HCT116 (cell line): ENCODE results near the gene HIVEP2. TPM values are rescaled to one million over a fixed set of nuclear protein-coding genes. Genes with fewer than 3 reads are reported as not detected.
A peak's percentile ranks its signal among the peaks of the same experiment; 100 is the strongest.

Source experiments
- ATAC-seq: fragments of 200-7000 bp; cut with Tn5 transposase; 2 replicates; pipeline ENCODE4 v1.9.1; 2020; ENCODE audit warnings: mild to moderate bottlenecking, moderate library complexity
- BruUV-seq: library from RNA; stranded (reverse); fragments of 400-500 nt; replicated peaks from 2 replicates; lab custom pipeline; 2021; lab: Mats Ljungman, UMichigan
- CTCF ChIA-PET: fragments of 300-600 bp; sonication (Branson Sonifier 250); formaldehyde crosslinking; loops from one replicate; lab custom pipeline; 2021; ENCODE audit warnings: antibody characterized with exemption; lab: Charles Lee
- POLR2A ChIA-PET: fragments of 300-600, 350-600 bp; sonication (Branson Sonifier 250); formaldehyde crosslinking; loops from one replicate; lab custom pipeline; 2021; ENCODE audit warnings: antibody characterized with exemption; lab: Charles Lee
- RAD21 ChIA-PET, 2 experiments: fragments of 300-600 bp; sonication (Branson Sonifier 250); formaldehyde crosslinking; loops; one replicate each; lab custom pipeline; 2023; ENCODE audit warnings: low total read pairs in 2 of 2; ENCODE audit not compliant: uncharacterized antibody in 2 of 2, unreplicated experiment in 2 of 2, low non-redundant PET in 1 of 2; lab: Charles Lee
- DNase-seq: peaks from one replicate; pipeline ENCODE4 v3.0.0-alpha.2; 2010; ENCODE audit warnings: low read depth, low spot score
- H2AFZ ChIP-seq: fragments of 200-600 bp; shearing (Covaris generic), sonication (generic); 2 replicates; pipeline ENCODE4 v1.6.1; 2017; ENCODE audit warnings: low read depth, mixed run types, mixed read lengths, antibody characterized with exemption, low read length; ENCODE audit not compliant: poor library complexity, severe bottlenecking
- H3K27ac ChIP-seq: 2 replicates; pipeline ENCODE4 v1.5.1; 2012; ENCODE audit warnings: low read depth, low read length
- H3K27me3 ChIP-seq: fragments of 200-600 bp; sonication (generic); 2 replicates; pipeline ENCODE4 v1.6.1; 2016; ENCODE audit warnings: mixed run types, low read length, mixed read lengths; ENCODE audit not compliant: insufficient read depth
- H3K36me3 ChIP-seq, 2 experiments: fragments of 200-500 bp in 1 of 2; fragments of 200-600 bp in 1 of 2; sonication (Bioruptor generic) in 1 of 2; sonication (generic) in 1 of 2; 2 replicates each; pipeline versions ENCODE4 v1.5.1 to v1.6.1; 2014 to 2016; ENCODE audit warnings: low read length in 2 of 2, inconsistent platforms in 1 of 2, mixed read lengths in 1 of 2, mixed run types in 1 of 2; ENCODE audit not compliant: insufficient read depth in 2 of 2, control insufficient read depth in 1 of 2
- H3K4me1 ChIP-seq, 2 experiments: fragments of 200-600 bp in 1 of 2; sonication (generic) in 1 of 2; 2 replicates each; pipeline versions ENCODE4 v1.5.1 to v1.6.1; 2012 to 2017; ENCODE audit warnings: low read length in 2 of 2, inconsistent platforms in 1 of 2, mild to moderate bottlenecking in 1 of 2, mixed read lengths in 1 of 2, mixed run types in 1 of 2, moderate library complexity in 1 of 2; ENCODE audit not compliant: insufficient read depth in 2 of 2, control insufficient read depth in 1 of 2
- H3K4me2 ChIP-seq: fragments of 200-600 bp; sonication (generic); 2 replicates; pipeline ENCODE4 v1.6.1; 2017; ENCODE audit warnings: mixed run types, low read length, mixed read lengths
- H3K4me3 ChIP-seq, 2 experiments: fragments of 200-600 bp in 1 of 2; sonication (generic) in 1 of 2; replicated peaks in 1 of 2; 2 replicates each; pipeline ENCODE4 v1.5.1; 2011 to 2016; ENCODE audit warnings: low read length in 2 of 2, control low read depth in 1 of 2, low read depth in 1 of 2, mild to moderate bottlenecking in 1 of 2, mixed read lengths in 1 of 2, mixed run types in 1 of 2
- H3K79me2 ChIP-seq: fragments of 200-600 bp; sonication (generic); 2 replicates; pipeline ENCODE4 v1.6.1; 2017; ENCODE audit warnings: mild to moderate bottlenecking, mixed run types, low read length, moderate library complexity, mixed read lengths; ENCODE audit not compliant: insufficient read depth
- H3K9ac ChIP-seq: fragments of 200-600 bp; sonication (generic); 2 replicates; pipeline ENCODE4 v1.6.1; 2016; ENCODE audit warnings: low read length, mixed read lengths
- H3K9me2 ChIP-seq: fragments of 200-600 bp; sonication (generic), shearing (Covaris generic); 2 replicates; pipeline ENCODE4 v1.6.1; 2017; ENCODE audit warnings: mixed run types, mild to moderate bottlenecking, moderate library complexity; ENCODE audit not compliant: insufficient read depth
- H3K9me3 ChIP-seq, 2 experiments: fragments of 200-500 bp in 1 of 2; fragments of 200-600 bp in 1 of 2; sonication (Bioruptor generic) in 1 of 2; sonication (generic) in 1 of 2; 2 replicates each; pipeline ENCODE4 v1.6.1; 2014 to 2017; ENCODE audit warnings: low read length in 2 of 2, mixed read lengths in 2 of 2, inconsistent platforms in 1 of 2, low read depth in 1 of 2, mild to moderate bottlenecking in 1 of 2, mixed run types in 1 of 2, moderate library complexity in 1 of 2; ENCODE audit not compliant: control insufficient read depth in 1 of 2, insufficient read depth in 1 of 2
- H4K20me1 ChIP-seq: fragments of 200-600 bp; sonication (generic), shearing (Covaris generic); 2 replicates; pipeline ENCODE4 v1.6.1; 2017; ENCODE audit warnings: mixed run types, mild to moderate bottlenecking, moderate library complexity; ENCODE audit not compliant: insufficient read depth
- CBX3 ChIP-seq: IDR thresholded peaks from 2 replicates; pipeline ENCODE4 v1.6.1; 2012; ENCODE audit warnings: low read depth
- CTCF ChIP-seq, 3 experiments: fragments of 200-600 bp in 1 of 3; sonication (generic) in 1 of 3; IDR thresholded peaks in 2 of 3; conservative IDR thresholded peaks in 1 of 3; 2 replicates each; pipeline ENCODE4 v1.5.1; 2012 to 2017; ENCODE audit warnings: low read depth in 2 of 3, low read length in 2 of 3, antibody characterized with exemption in 1 of 3, borderline replicate concordance in 1 of 3, control low read depth in 1 of 3, mild to moderate bottlenecking in 1 of 3, mixed read lengths in 1 of 3, mixed run types in 1 of 3, moderate library complexity in 1 of 3; ENCODE audit not compliant: insufficient read depth in 1 of 3
- ELF1 ChIP-seq: IDR thresholded peaks from 2 replicates; pipeline ENCODE4 v1.6.1; 2012; ENCODE audit warnings: low read depth, borderline replicate concordance
- EZH2phosphoT487 ChIP-seq: fragments of 200-600 bp; IDR thresholded peaks from 2 replicates; pipeline ENCODE4 v1.6.1; 2018; ENCODE audit warnings: antibody characterized with exemption, borderline replicate concordance
- FOSL1 ChIP-seq: IDR thresholded peaks from 2 replicates; pipeline ENCODE4 v1.6.1; 2012; ENCODE audit warnings: low read depth
- JUND ChIP-seq: IDR thresholded peaks from 2 replicates; pipeline ENCODE4 v1.6.1; 2012
- RAD21 ChIP-seq: IDR thresholded peaks from 2 replicates; pipeline ENCODE4 v1.6.1; 2012; ENCODE audit warnings: low read depth, mild to moderate bottlenecking
- SIN3A ChIP-seq: IDR thresholded peaks from 2 replicates; pipeline ENCODE4 v1.6.1; 2012; ENCODE audit warnings: low read depth
- SP1 ChIP-seq: IDR thresholded peaks from 2 replicates; pipeline ENCODE4 v1.6.1; 2012; ENCODE audit warnings: low read depth
- intact Hi-C: fragments of 100-400 bp; cut with micrococcal nuclease; formaldehyde crosslinking; loops from 2 replicates; pipeline ENCODE4 v1.10.0; 2022
- total RNA-seq: library from RNA; stranded (reverse); gene quantifications from one replicate; pipeline ENCODE4 v1.2.1, GENCODE V29; 2021; ENCODE audit not compliant: unreplicated experiment
- TF ChIP-seq, protein P1 (sequence below): IDR thresholded peaks from 2 replicates; pipeline ENCODE4 v1.6.1; 2012
- TF ChIP-seq, protein P2 (sequence below): IDR thresholded peaks from 2 replicates; pipeline ENCODE4 v1.6.1; 2012

Gene HIVEP2
- total RNA-seq, 1 experiment from 2014 or later: 8.1 TPM

GRCh38 chr6:142757852-142758628 lies 186.9 kb downstream of the HIVEP2 start:
- DNase-seq: no peak
- intact Hi-C loops: no loop called here

GRCh38 chr6:142756215-142756630 lies 188.8 kb downstream of the HIVEP2 start:
- no TSS peak for BruUV-seq
- RAD21 ChIA-PET: no interaction called here
- peak overlapping the region; percentile 49 for H3K4me2 ChIP-seq

More at GRCh38 chr6:142757852-142758628, 186.9 kb downstream of the HIVEP2 start:
- Histone ChIP-seq H3K9ac (no peak overlapping the region), H3K4me3 (no peak overlapping the region), H4K20me1 (no peaks in the 10 kb centered on the region), H3K79me2 (no peaks in the 10 kb centered on the region), H2AFZ (no peak overlapping the region), H3K9me3 (no peaks in the 10 kb centered on the region), H3K27me3 (no peaks in the 10 kb centered on the region), H3K27ac (no peak overlapping the region), H3K36me3 (0 out of 4 replicates have a peak, but pooled peaks cover 0 to 4% of the 10 kb centered on the region in 2 experiments), H3K4me1 (peaks cover 10 to 17% of the 10 kb centered on the region in 2 experiments; a peak in 3 of 4 replicates), H3K9me2 (no peaks in the 10 kb centered on the region), H3K4me2 (no peak overlapping the region)
- no peak for TF ChIP-seq SIN3A
- TF ChIP-seq, protein P1, sequence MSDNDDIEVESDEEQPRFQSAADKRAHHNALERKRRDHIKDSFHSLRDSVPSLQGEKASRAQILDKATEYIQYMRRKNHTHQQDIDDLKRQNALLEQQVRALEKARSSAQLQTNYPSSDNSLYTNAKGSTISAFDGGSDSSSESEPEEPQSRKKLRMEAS: no peak
- TF ChIP-seq, protein P2, sequence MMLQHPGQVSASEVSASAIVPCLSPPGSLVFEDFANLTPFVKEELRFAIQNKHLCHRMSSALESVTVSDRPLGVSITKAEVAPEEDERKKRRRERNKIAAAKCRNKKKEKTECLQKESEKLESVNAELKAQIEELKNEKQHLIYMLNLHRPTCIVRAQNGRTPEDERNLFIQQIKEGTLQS: no peak
- RAD21 ChIA-PET: no interaction called here
- CTCF ChIA-PET: interaction anchor here (0.7 kb wide), 1 partner anchor 12 kb away, joined by 3 read pairs; no protein-coding TSS in a partner anchor
- POLR2A ChIA-PET: no interaction called here
- BruUV-seq: no TSS peak
- no peak for ATAC-seq

More at GRCh38 chr6:142756215-142756630, 188.8 kb downstream of the HIVEP2 start:
- CTCF ChIA-PET: no interaction called here
- H4K20me1 ChIP-seq: no peaks in the 10 kb centered on the region
- H3K27me3 ChIP-seq: no peaks in the 10 kb centered on the region
- no peak overlapping the region for H3K27ac ChIP-seq
- DNase-seq: peak; percentile 62
- intact Hi-C loops: no loop called here
- H3K4me3 ChIP-seq: no peak overlapping the region
- H3K79me2 ChIP-seq: no peaks in the 10 kb centered on the region
- ATAC-seq: peak; percentile 97
- H3K9me3 ChIP-seq: no peaks in the 10 kb centered on the region
- POLR2A ChIA-PET: no interaction called here
- H3K9me2 ChIP-seq: no peaks in the 10 kb centered on the region
- TF ChIP-seq, protein P1: peak; percentile 56
- TF ChIP-seq SP1: no peak
- TF ChIP-seq CBX3: peak; percentile 64; the same call in 1 of the 2 replicates
- peak in 2 of 3 experiments; percentile 6 to 10; a peak in 1 of 6 replicates for TF ChIP-seq CTCF (IDR thresholded peaks at IDR 0.05 in 2 of 3, conservative IDR thresholded peaks at IDR 0.05 in 1 of 3; ENCODE audit: borderline replicate concordance in 1 of 3, insufficient read depth in 1 of 3, low read depth in 2 of 3, low read length in 2 of 3)
- TF ChIP-seq EZH2phosphoT487: no peak
- TF ChIP-seq ELF1: no peak
- TF ChIP-seq JUND: peak; percentile 35
- TF ChIP-seq RAD21: peak; percentile 25
- 0 out of 2 replicates have a peak, but pooled peaks have one; percentile 23 for TF ChIP-seq FOSL1
- H3K9ac ChIP-seq: no peak overlapping the region
- H3K36me3 ChIP-seq: 0 out of 4 replicates have a peak, but pooled peaks cover 0 to 4% of the 10 kb centered on the region in 2 experiments
- H2AFZ ChIP-seq: no peak overlapping the region
- peaks cover 10 to 17% of the 10 kb centered on the region in 2 experiments; a peak in 3 of 4 replicates for H3K4me1 ChIP-seq
